BE2C (cell line): Measurements from ENCODE around the gene PRICKLE4.
"Not testable (repeated sequence)": the region's sequence is repeated elsewhere in the genome, so short reads cannot be mapped to it uniquely, and the experiment has no call there.

Experiments
- DNase-seq: peaks from one replicate; pipeline ENCODE4 v3.0.0-alpha.2; 2020
- H3K27me3 ChIP-seq: fragments of 250-450 bp; sonication (Bioruptor Pico); 2 replicates; pipeline ENCODE4 v1.5.1; 2020; ENCODE audit warnings: mild to moderate bottlenecking
- H3K36me3 ChIP-seq: fragments of 250-450 bp; sonication (Bioruptor Pico); 2 replicates; pipeline ENCODE4 v1.5.1; 2020; ENCODE audit warnings: mild to moderate bottlenecking
- H3K4me1 ChIP-seq: fragments of 250-450 bp; sonication (Bioruptor Pico); 2 replicates; pipeline ENCODE4 v1.5.1; 2020
- H3K4me3 ChIP-seq: 2 replicates; pipeline ENCODE4 v1.5.1; 2011; ENCODE audit warnings: low read depth, low read length
- H3K9me3 ChIP-seq: fragments of 250-450 bp; sonication (Bioruptor Pico); 2 replicates; pipeline ENCODE4 v1.5.1; 2020
- TF ChIP-seq, protein P1 (sequence below): IDR thresholded peaks from 2 replicates; pipeline ENCODE4 v1.5.1; 2012; ENCODE audit warnings: mild to moderate bottlenecking, low read depth, low read length

The PRICKLE4 gene

DNA sequence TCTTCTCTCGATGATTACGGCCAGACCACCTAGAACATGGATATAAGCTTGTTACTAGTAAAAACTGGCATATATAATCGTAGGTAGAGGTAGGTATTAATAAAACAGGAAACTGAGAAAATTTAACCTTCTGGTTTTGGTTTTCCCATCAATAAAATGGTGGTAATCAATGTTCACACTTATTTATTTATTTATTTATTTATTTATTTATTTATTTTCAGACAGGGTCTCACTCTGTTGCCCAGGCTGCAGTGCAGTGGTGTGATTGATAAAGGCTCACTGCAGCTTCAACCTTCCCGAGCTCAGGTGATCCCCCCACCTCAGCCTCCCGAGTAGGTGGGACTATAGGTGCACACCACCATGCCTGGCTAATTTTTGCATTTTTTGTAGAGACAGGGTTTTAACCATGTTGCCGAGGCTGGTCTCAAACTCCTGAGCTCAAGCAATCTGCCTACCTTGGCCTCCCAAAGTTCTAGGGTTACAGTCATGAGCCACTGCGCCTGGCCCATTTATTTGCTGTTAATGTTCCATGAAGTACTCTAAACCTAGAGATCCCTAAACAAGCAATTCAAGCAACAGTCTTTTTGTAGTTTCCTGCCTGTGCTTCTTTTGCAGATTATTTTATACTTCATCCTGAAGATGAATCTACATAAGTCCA lies 18.4 kb downstream of the PRICKLE4 start:
- DNase-seq = no peak
- Histone ChIP-seq H3K36me3 (peaks cover 14% of the 10 kb centered on the region), H3K4me1 (no peaks in the 10 kb centered on the region), H3K4me3 (no peak overlapping the region), H3K27me3 (no peaks in the 10 kb centered on the region), H3K9me3 (no peaks in the 10 kb centered on the region)
- TF ChIP-seq, protein P1, sequence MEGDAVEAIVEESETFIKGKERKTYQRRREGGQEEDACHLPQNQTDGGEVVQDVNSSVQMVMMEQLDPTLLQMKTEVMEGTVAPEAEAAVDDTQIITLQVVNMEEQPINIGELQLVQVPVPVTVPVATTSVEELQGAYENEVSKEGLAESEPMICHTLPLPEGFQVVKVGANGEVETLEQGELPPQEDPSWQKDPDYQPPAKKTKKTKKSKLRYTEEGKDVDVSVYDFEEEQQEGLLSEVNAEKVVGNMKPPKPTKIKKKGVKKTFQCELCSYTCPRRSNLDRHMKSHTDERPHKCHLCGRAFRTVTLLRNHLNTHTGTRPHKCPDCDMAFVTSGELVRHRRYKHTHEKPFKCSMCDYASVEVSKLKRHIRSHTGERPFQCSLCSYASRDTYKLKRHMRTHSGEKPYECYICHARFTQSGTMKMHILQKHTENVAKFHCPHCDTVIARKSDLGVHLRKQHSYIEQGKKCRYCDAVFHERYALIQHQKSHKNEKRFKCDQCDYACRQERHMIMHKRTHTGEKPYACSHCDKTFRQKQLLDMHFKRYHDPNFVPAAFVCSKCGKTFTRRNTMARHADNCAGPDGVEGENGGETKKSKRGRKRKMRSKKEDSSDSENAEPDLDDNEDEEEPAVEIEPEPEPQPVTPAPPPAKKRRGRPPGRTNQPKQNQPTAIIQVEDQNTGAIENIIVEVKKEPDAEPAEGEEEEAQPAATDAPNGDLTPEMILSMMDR = no peak

GRCh38 chr6:41799559-41799911 lies 19.0 kb downstream of the PRICKLE4 start:
- Histone ChIP-seq H3K4me1 (no peaks in the 10 kb centered on the region), H3K9me3 (no peaks in the 10 kb centered on the region), H3K27me3 (no peaks in the 10 kb centered on the region), H3K4me3 (no peak overlapping the region), H3K36me3 (peaks cover 14% of the 10 kb centered on the region)
- TF ChIP-seq, protein P1 = no peak
- no peak for DNase-seq

- Histone ChIP-seq H3K4me3 (no peak overlapping the region), H3K4me1 (no peaks in the 10 kb centered on the region), H3K9me3 (no peaks in the 10 kb centered on the region), H3K36me3 (peaks cover 13% of the 10 kb centered on the region), H3K27me3 (no peaks in the 10 kb centered on the region)
- no peak for DNase-seq
- TF ChIP-seq, protein P1 = peak; percentile 64
Measured at GRCh38 chr6:41801380-41801779, 20.8 kb downstream of the PRICKLE4 start.

GRCh38 chr6:41805830-41806774 lies 25.5 kb downstream of the PRICKLE4 start:
- DNase-seq = no peak
- Histone ChIP-seq H3K4me1 (no peaks in the 10 kb centered on the region), H3K27me3 (no peaks in the 10 kb centered on the region), H3K36me3 (peaks cover 4% of the 10 kb centered on the region; the same call in 1 of the 2 replicates), H3K9me3 (no peaks in the 10 kb centered on the region), H3K4me3 (no peak overlapping the region)
- TF ChIP-seq, protein P1 = no peak

GRCh38 chr6:41811095-41811494 lies 30.5 kb downstream of the PRICKLE4 start:
- H3K4me1 ChIP-seq = no peaks in the 10 kb centered on the region
- TF ChIP-seq, protein P1 = no peak
- no peak overlapping the region for H3K4me3 ChIP-seq
- no peaks in the 10 kb centered on the region for H3K9me3 ChIP-seq
- DNase-seq = no peak
- H3K36me3 ChIP-seq = no peaks in the 10 kb centered on the region; the same call in 1 of the 2 replicates
- H3K27me3 ChIP-seq = no peaks in the 10 kb centered on the region

- not testable (repeated sequence) for H3K4me1 ChIP-seq, H3K27me3 ChIP-seq, H3K36me3 ChIP-seq, H3K9me3 ChIP-seq, DNase-seq, H3K4me3 ChIP-seq
Measured at GRCh38 chr6:41811946-41812345, 31.4 kb downstream of the PRICKLE4 start.
